HCT116 (cell line): ENCODE measurements around the gene PTBP3. TPM values are rescaled to one million over a fixed set of nuclear protein-coding genes. Genes with fewer than 3 reads are reported as not detected.

Experiments used
- ATAC-seq: fragments of 200-7000 bp; cut with Tn5 transposase; 2 replicates; pipeline ENCODE4 v1.9.1; 2020; ENCODE audit warnings: mild to moderate bottlenecking, moderate library complexity
- BruUV-seq: library from RNA; stranded (reverse); fragments of 400-500 nt; replicated peaks from 2 replicates; lab custom pipeline; 2021; lab: Mats Ljungman, UMichigan
- CTCF ChIA-PET: fragments of 300-600 bp; sonication (Branson Sonifier 250); formaldehyde crosslinking; loops from one replicate; lab custom pipeline; 2021; ENCODE audit warnings: antibody characterized with exemption; lab: Charles Lee
- POLR2A ChIA-PET: fragments of 300-600, 350-600 bp; sonication (Branson Sonifier 250); formaldehyde crosslinking; loops from one replicate; lab custom pipeline; 2021; ENCODE audit warnings: antibody characterized with exemption; lab: Charles Lee
- RAD21 ChIA-PET, 2 experiments: fragments of 300-600 bp; sonication (Branson Sonifier 250); formaldehyde crosslinking; loops; one replicate each; lab custom pipeline; 2023; ENCODE audit warnings: low total read pairs in 2 of 2; ENCODE audit not compliant: uncharacterized antibody in 2 of 2, unreplicated experiment in 2 of 2, low non-redundant PET in 1 of 2; lab: Charles Lee
- DNase-seq: peaks from one replicate; pipeline ENCODE4 v3.0.0-alpha.2; 2010; ENCODE audit warnings: low read depth, low spot score
- H2AFZ ChIP-seq: fragments of 200-600 bp; shearing (Covaris generic), sonication (generic); 2 replicates; pipeline ENCODE4 v1.6.1; 2017; ENCODE audit warnings: low read depth, mixed run types, mixed read lengths, antibody characterized with exemption, low read length; ENCODE audit not compliant: poor library complexity, severe bottlenecking
- H3K27ac ChIP-seq: 2 replicates; pipeline ENCODE4 v1.5.1; 2012; ENCODE audit warnings: low read depth, low read length
- H3K27me3 ChIP-seq: fragments of 200-600 bp; sonication (generic); 2 replicates; pipeline ENCODE4 v1.6.1; 2016; ENCODE audit warnings: mixed run types, low read length, mixed read lengths; ENCODE audit not compliant: insufficient read depth
- H3K36me3 ChIP-seq, 2 experiments: fragments of 200-500 bp in 1 of 2; fragments of 200-600 bp in 1 of 2; sonication (Bioruptor generic) in 1 of 2; sonication (generic) in 1 of 2; 2 replicates each; pipeline versions ENCODE4 v1.5.1 to v1.6.1; 2014 to 2016; ENCODE audit warnings: low read length in 2 of 2, inconsistent platforms in 1 of 2, mixed read lengths in 1 of 2, mixed run types in 1 of 2; ENCODE audit not compliant: insufficient read depth in 2 of 2, control insufficient read depth in 1 of 2
- H3K4me1 ChIP-seq, 2 experiments: fragments of 200-600 bp in 1 of 2; sonication (generic) in 1 of 2; 2 replicates each; pipeline versions ENCODE4 v1.5.1 to v1.6.1; 2012 to 2017; ENCODE audit warnings: low read length in 2 of 2, inconsistent platforms in 1 of 2, mild to moderate bottlenecking in 1 of 2, mixed read lengths in 1 of 2, mixed run types in 1 of 2, moderate library complexity in 1 of 2; ENCODE audit not compliant: insufficient read depth in 2 of 2, control insufficient read depth in 1 of 2
- H3K4me2 ChIP-seq: fragments of 200-600 bp; sonication (generic); 2 replicates; pipeline ENCODE4 v1.6.1; 2017; ENCODE audit warnings: mixed run types, low read length, mixed read lengths
- H3K4me3 ChIP-seq, 2 experiments: fragments of 200-600 bp in 1 of 2; sonication (generic) in 1 of 2; replicated peaks in 1 of 2; 2 replicates each; pipeline ENCODE4 v1.5.1; 2011 to 2016; ENCODE audit warnings: low read length in 2 of 2, control low read depth in 1 of 2, low read depth in 1 of 2, mild to moderate bottlenecking in 1 of 2, mixed read lengths in 1 of 2, mixed run types in 1 of 2
- H3K79me2 ChIP-seq: fragments of 200-600 bp; sonication (generic); 2 replicates; pipeline ENCODE4 v1.6.1; 2017; ENCODE audit warnings: mild to moderate bottlenecking, mixed run types, low read length, moderate library complexity, mixed read lengths; ENCODE audit not compliant: insufficient read depth
- H3K9ac ChIP-seq: fragments of 200-600 bp; sonication (generic); 2 replicates; pipeline ENCODE4 v1.6.1; 2016; ENCODE audit warnings: low read length, mixed read lengths
- H3K9me2 ChIP-seq: fragments of 200-600 bp; sonication (generic), shearing (Covaris generic); 2 replicates; pipeline ENCODE4 v1.6.1; 2017; ENCODE audit warnings: mixed run types, mild to moderate bottlenecking, moderate library complexity; ENCODE audit not compliant: insufficient read depth
- H3K9me3 ChIP-seq, 2 experiments: fragments of 200-500 bp in 1 of 2; fragments of 200-600 bp in 1 of 2; sonication (Bioruptor generic) in 1 of 2; sonication (generic) in 1 of 2; 2 replicates each; pipeline ENCODE4 v1.6.1; 2014 to 2017; ENCODE audit warnings: low read length in 2 of 2, mixed read lengths in 2 of 2, inconsistent platforms in 1 of 2, low read depth in 1 of 2, mild to moderate bottlenecking in 1 of 2, mixed run types in 1 of 2, moderate library complexity in 1 of 2; ENCODE audit not compliant: control insufficient read depth in 1 of 2, insufficient read depth in 1 of 2
- H4K20me1 ChIP-seq: fragments of 200-600 bp; sonication (generic), shearing (Covaris generic); 2 replicates; pipeline ENCODE4 v1.6.1; 2017; ENCODE audit warnings: mixed run types, mild to moderate bottlenecking, moderate library complexity; ENCODE audit not compliant: insufficient read depth
- CBX3 ChIP-seq: IDR thresholded peaks from 2 replicates; pipeline ENCODE4 v1.6.1; 2012; ENCODE audit warnings: low read depth
- ELF1 ChIP-seq: IDR thresholded peaks from 2 replicates; pipeline ENCODE4 v1.6.1; 2012; ENCODE audit warnings: low read depth, borderline replicate concordance
- JUND ChIP-seq: IDR thresholded peaks from 2 replicates; pipeline ENCODE4 v1.6.1; 2012
- RAD21 ChIP-seq: IDR thresholded peaks from 2 replicates; pipeline ENCODE4 v1.6.1; 2012; ENCODE audit warnings: low read depth, mild to moderate bottlenecking
- REST ChIP-seq: IDR thresholded peaks from 2 replicates; pipeline ENCODE4 v1.6.1; 2012; ENCODE audit warnings: low read depth
- YY1 ChIP-seq: IDR thresholded peaks from 2 replicates; pipeline ENCODE4 v1.6.1; 2011; ENCODE audit warnings: low read length, low read depth, moderate library complexity, mild to moderate bottlenecking; ENCODE audit not compliant: insufficient replicate concordance; ENCODE audit errors: extremely low read depth
- ZFX ChIP-seq: fragments of 450-650 bp; IDR thresholded peaks from 2 replicates; pipeline ENCODE4 v1.6.1; 2017
- intact Hi-C: fragments of 100-400 bp; cut with micrococcal nuclease; formaldehyde crosslinking; loops from 2 replicates; pipeline ENCODE4 v1.10.0; 2022
- total RNA-seq: library from RNA; stranded (reverse); gene quantifications from one replicate; pipeline ENCODE4 v1.2.1, GENCODE V29; 2021; ENCODE audit not compliant: unreplicated experiment

The PTBP3 gene
- total RNA-seq, 1 experiment from 2014 or later, result 102 TPM

- no peaks in the 10 kb centered on the region for H3K9me3 ChIP-seq
- H2AFZ ChIP-seq, result no peak overlapping the region
- CTCF ChIA-PET, result no interaction called here
- peak overlapping the region; percentile 64 for H3K9ac ChIP-seq
- H3K9me2 ChIP-seq, result no peaks in the 10 kb centered on the region
- POLR2A ChIA-PET, result interaction anchor here (0.6 kb wide), 1 partner anchor 102 kb away, joined by 3 read pairs; no protein-coding TSS in a partner anchor
- H3K4me2 ChIP-seq, result peak overlapping the region; percentile 87
- H3K79me2 ChIP-seq, result no peaks in the 10 kb centered on the region
- DNase-seq (no peak), ATAC-seq (no peak)
- H3K36me3 ChIP-seq, result no peaks in the 10 kb centered on the region
- intact Hi-C loops, result loop anchor here (5.0 kb wide), 1 partner anchor 159 kb away; the partner anchor contains the start of gene PTBP3
- RAD21 ChIA-PET, result no interaction called here
- no peak overlapping the region for H3K27ac ChIP-seq
- BruUV-seq, result TSS peak; percentile 50
- H3K4me1 ChIP-seq, result peaks cover 21 to 49% of the 10 kb centered on the region in 2 experiments
- TF ChIP-seq ZFX (no peak), ELF1 (no peak), RAD21 (no peak), CBX3 (no peak), REST (no peak), JUND (no peak), YY1 (no peak)
- no peaks in the 10 kb centered on the region for H4K20me1 ChIP-seq
- H3K4me3 ChIP-seq, result peak overlapping the region; percentile 43 to 60; a peak in 3 of 4 replicates
- H3K27me3 ChIP-seq, result no peaks in the 10 kb centered on the region
Observed at GRCh38 chr9:112173489-112174221, 159.8 kb downstream of the PTBP3 start.
